Spleen (tissue), 7 donors: ENCODE measurements around the gene TNS1.

Experiments used
- CTCF ChIP-seq, 11 experiments: fragments of 200-600 bp in 7 of 11; fragments of 450-650 bp in 4 of 11; sonication (generic) in 4 of 11; IDR thresholded peaks in 8 of 11; conservative IDR thresholded peaks in 3 of 11; 1 replicate in 7 of 11; 2 replicates in 4 of 11; pipeline versions ENCODE4 v1.4.0 to v1.8.0; 2016 to 2021; ENCODE audit warnings: antibody characterized with exemption in 11 of 11, inconsistent platforms in 4 of 11, mild to moderate bottlenecking in 1 of 11
- POLR2A ChIP-seq, 3 donors: fragments of 450-650 bp; IDR thresholded peaks; one replicate each; pipeline ENCODE4 v1.5.1; 2017; ENCODE audit warnings: antibody characterized with exemption in 3 of 3, mild to moderate bottlenecking in 1 of 3
- POLR2AphosphoS5 ChIP-seq, 3 donors: sonication (generic); formaldehyde crosslinking; IDR thresholded peaks; one replicate each; pipeline ENCODE4 v1.5.1; 2017; ENCODE audit warnings: antibody characterized with exemption in 3 of 3
- donor health status: DM: no; HTN: no; CAD: no; lungs with moderate emphysema.
- donor health status: DM: no; HTN: no; CAD: no.
- donor health status: DM: no; HTN: no; CAD: no.

DNA sequence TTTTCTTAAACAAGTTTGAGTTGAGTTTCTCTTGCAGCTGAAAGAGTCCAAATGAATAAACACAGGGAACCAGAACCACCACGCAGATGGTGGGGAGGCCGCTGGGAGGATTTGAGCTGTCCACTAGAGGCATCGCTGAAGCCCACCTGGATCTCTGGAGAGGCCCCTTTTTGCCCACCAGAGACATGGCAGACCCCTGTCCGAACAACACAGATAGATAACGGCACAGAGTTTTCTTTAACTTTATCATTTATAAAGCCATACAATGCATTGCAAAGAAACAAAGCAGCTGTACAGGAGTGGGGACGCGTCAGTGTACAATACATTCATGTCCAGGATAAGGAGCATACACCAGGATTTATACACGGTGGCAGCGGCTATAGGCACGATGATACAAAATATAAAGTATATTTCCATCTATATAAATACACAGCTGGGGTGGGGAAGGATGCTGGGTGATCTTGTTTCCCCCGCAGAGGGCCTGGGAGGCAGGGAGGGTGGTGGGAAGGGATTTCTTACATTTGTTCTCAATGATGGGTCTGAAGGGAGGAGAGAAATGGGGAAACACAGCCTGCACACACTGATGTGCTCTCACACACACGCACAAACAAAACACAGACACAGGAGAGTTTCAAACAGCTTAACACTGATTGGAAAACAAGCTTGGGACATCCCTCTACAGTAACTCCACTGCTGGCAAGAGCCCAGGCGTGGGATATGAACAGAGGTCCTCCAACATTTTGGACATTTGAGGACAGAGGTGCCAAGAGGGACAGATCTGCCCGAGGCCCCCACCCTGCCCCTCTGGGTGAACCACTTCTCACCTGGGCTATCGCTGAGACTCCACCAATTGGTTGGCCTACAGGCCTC, 203.0 kb downstream of the TNS1 start:
- TF ChIP-seq POLR2A (IDR thresholded peaks at IDR 0.05) (no peak), POLR2AphosphoS5 (IDR thresholded peaks at IDR 0.05) (no peak), CTCF (IDR thresholded peaks at IDR 0.05 in 8 of 11, conservative IDR thresholded peaks at IDR 0.05 in 3 of 11) (no peak)
